ENCODE results near the gene SERPINA5.

DNA sequence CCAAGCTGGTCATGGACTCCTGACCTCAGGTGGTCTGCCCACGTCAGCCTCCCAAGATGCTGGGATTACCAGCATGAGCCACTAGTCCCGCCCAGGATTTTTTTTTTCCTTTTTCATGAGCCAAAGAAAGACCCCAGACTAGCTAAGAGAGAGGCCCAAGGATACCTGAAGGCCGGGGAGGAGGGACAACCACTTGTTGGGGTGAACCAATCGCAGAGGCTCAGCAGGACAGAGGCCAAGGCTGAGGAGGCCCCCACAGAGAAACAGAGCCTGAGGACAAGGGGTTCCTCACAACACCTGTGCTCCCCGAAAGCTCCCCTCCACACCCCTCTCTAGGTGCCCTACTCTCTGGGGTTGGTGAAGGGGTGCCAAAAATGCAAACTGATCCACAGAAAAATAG lies 30.0 kb downstream of the SERPINA5 start:
- no peak for TF ChIP-seq GATA3 (IDR thresholded peaks at IDR 0.05; ENCODE audit: low read depth, low read length)
- TF ChIP-seq GATA2 (IDR thresholded peaks at IDR 0.05; ENCODE audit: low read depth, low read length): no peak
